HCEC 1CT (cell line): ENCODE measurements around the gene LDB2.
A peak's percentile ranks its signal among the peaks of the same experiment; 100 is the strongest.

Source experiments
- DNase-seq: peaks from one replicate; pipeline ENCODE4 v3.0.0-alpha.2; 2017

The LDB2 gene

GRCh38 chr4:16843831-16844508 is 54.5 kb downstream of the LDB2 start:
- peak; percentile 89 for DNase-seq

GRCh38 chr4:16838226-16838875 is 60.1 kb downstream of the LDB2 start:
- no peak for DNase-seq

GRCh38 chr4:16837475-16837874 is 61.0 kb downstream of the LDB2 start:
- no peak for DNase-seq

- no peak for DNase-seq
Observed at GRCh38 chr4:16836324-16836723, 62.1 kb downstream of the LDB2 start.

GRCh38 chr4:16835597-16836247 is 62.7 kb downstream of the LDB2 start:
- DNase-seq: no peak

- no peak for DNase-seq
Observed at GRCh38 chr4:16834814-16835213, 63.6 kb downstream of the LDB2 start.

- DNase-seq: no peak
Observed at GRCh38 chr4:16833722-16834121, 64.7 kb downstream of the LDB2 start.

GRCh38 chr4:16830081-16830480 is 68.4 kb downstream of the LDB2 start:
- no peak for DNase-seq

GRCh38 chr4:16827794-16828724 is 70.4 kb downstream of the LDB2 start:
- no peak for DNase-seq

- no peak for DNase-seq
Observed at GRCh38 chr4:16827045-16827444, 71.4 kb downstream of the LDB2 start.

- no peak for DNase-seq
Observed at GRCh38 chr4:16826406-16826910, 72.0 kb downstream of the LDB2 start.

GRCh38 chr4:16824278-16824806 is 74.1 kb downstream of the LDB2 start:
- no peak for DNase-seq

GRCh38 chr4:16820329-16820728 is 78.1 kb downstream of the LDB2 start:
- no peak for DNase-seq

- no peak for DNase-seq
Observed at GRCh38 chr4:16819652-16820051, 78.8 kb downstream of the LDB2 start.

GRCh38 chr4:16818005-16818404 is 80.4 kb downstream of the LDB2 start:
- no peak for DNase-seq

- no peak for DNase-seq
Observed at GRCh38 chr4:16817286-16817685, 81.2 kb downstream of the LDB2 start.

- no peak for DNase-seq
Observed at GRCh38 chr4:16814361-16814760, 84.1 kb downstream of the LDB2 start.

- no peak for DNase-seq
Observed at GRCh38 chr4:16812041-16812440, 86.4 kb downstream of the LDB2 start.

- no peak for DNase-seq
Observed at GRCh38 chr4:16809943-16810342, 88.5 kb downstream of the LDB2 start.

- no peak for DNase-seq
Observed at GRCh38 chr4:16809064-16809463, 89.4 kb downstream of the LDB2 start.

- no peak for DNase-seq
Observed at GRCh38 chr4:16807355-16807754, 91.1 kb downstream of the LDB2 start.

- no peak for DNase-seq
Observed at GRCh38 chr4:16804581-16804980, 93.9 kb downstream of the LDB2 start.

GRCh38 chr4:16802044-16802443 is 96.4 kb downstream of the LDB2 start:
- no peak for DNase-seq
